ENCODE data around the gene MYH13.

MYH13 gene

DNA sequence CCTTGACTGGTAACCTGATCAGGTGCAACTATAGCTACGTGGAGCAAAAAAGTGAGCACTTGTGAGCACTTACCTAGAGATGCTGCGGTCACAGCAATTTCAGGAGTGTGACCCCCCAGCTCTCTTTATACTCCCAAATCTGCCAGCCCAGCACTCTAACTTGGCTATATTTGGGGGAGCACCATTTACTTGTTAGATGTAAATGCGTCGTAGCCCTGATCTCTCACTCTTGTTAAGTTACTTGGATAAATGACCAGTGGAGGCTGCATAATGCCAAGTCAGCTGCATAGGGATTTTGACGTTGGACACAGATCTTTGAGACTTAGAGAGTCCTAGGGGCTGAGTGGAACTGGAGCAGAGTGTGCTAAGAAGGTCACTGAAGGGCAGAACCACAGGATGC lies at the start of gene MYH13:
MYH13 (minus strand) TSS at position 101 of the 400 bp plus-strand sequence. CDS start 8,476 bp downstream, outside the sequence.
- no peak for DNase-seq (ENCODE audit: low read depth)

DNA sequence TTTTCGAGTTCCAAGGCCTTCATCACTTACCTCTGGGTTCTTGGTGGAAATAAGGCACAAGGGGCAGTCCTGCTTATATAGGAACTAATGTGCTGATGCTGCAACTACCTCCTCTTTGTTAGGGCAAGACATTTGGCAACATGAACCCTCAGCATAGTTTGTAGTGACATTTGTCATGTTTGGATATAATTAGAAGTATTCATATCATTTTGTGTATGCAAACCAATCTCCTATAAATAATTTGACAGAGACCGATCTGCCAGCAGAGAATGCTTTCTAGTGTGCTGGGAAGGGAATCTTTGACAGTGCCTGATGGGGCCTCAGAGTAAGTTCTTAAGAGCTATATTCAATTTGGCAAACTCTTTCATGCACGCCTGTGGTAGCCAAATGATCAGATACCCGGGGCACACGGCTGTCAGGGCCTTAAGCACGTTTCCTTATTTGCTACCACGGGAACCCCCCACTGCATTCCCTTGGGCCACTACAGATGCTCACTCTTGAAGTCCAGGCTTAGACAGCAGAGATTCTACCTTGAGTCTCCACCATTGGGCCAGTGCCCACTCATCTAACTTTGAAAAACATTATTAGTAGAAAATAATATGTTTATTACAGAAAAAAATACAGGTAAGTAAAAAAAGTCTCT lies 49.2 kb upstream of the MYH13 start, which contains the start of gene MYH8:
MYH8 (minus strand) TSS at position 51 of the 643 bp plus-strand sequence. CDS start 1,723 bp downstream, outside the sequence.
- DNase-seq (ENCODE audit: low read depth) = no peak

- DNase-seq (ENCODE audit: low read depth) = no peak
These were observed 48.4 kb upstream of the MYH13 start for GRCh38 chr17:10421211-10421610.

GRCh38 chr17:10420811-10421210 lies 48.0 kb upstream of the MYH13 start:
- DNase-seq (ENCODE audit: low read depth) = no peak

- DNase-seq (ENCODE audit: low read depth) = no peak
These were observed 44.6 kb upstream of the MYH13 start for GRCh38 chr17:10417431-10417830.

DNA sequence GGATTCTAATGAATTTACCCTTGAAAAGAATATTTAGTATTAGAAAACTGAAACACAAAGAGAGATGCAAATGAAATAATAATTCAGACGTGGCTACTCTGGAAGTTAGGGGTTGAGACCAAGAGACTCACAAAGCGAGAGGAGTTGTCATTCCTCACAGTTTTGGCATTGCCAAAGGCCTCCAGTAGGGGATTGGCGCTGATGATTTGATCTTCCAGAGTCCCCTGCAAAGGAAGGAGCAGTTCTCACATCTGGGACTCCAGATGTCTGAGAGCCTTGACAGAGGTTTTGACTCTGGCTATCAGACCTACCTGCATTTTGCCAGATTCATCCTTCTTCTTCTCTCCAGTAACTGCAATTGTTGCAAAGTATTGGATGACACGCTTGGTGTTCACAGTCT lies 42.4 kb upstream of the MYH13 start:
- DNase-seq (ENCODE audit: low read depth) = no peak

DNA sequence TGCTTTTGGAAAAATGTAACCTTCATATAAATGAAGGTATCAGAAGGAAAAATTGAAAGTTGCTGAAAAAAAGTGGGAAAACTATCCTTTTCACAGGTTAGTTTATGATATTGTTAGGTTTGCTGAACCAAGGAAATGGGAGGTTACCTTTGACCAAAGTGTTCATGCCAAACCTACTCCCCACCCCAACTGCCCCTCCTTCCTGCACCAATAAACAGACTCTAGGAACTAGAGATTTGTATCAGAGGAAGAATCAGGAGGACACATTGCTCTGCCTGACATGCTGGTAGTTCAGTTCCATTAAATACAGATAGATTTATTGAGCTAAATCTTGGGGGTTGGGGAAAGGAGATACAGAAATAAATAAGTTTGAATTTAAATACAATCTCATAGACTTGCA lies 30.8 kb upstream of the MYH13 start:
- DNase-seq (ENCODE audit: low read depth) = no peak

DNA sequence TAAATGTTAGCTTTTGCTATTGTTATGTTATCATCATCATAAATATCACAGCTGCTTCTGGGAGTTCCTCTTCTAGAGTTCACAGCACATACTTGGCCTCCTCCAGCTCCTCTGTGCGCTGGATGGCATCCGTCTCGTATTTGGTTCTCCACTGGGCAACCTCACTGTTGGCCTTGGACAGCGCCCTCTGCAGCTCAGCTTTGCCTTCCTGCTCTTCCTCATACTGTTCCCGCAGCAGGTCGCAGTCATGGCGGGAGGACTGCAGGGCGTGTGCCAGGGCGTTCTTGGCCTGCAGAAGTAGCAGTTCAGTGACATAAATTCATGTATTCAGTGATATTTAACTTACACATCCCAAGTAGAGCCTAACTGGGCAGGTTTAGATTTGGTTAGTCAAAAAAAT lies 25.5 kb upstream of the MYH13 start:
- DNase-seq (ENCODE audit: low read depth) = no peak

GRCh38 chr17:10396524-10397163 lies 23.8 kb upstream of the MYH13 start:
- no peak for DNase-seq (ENCODE audit: low read depth)

DNA sequence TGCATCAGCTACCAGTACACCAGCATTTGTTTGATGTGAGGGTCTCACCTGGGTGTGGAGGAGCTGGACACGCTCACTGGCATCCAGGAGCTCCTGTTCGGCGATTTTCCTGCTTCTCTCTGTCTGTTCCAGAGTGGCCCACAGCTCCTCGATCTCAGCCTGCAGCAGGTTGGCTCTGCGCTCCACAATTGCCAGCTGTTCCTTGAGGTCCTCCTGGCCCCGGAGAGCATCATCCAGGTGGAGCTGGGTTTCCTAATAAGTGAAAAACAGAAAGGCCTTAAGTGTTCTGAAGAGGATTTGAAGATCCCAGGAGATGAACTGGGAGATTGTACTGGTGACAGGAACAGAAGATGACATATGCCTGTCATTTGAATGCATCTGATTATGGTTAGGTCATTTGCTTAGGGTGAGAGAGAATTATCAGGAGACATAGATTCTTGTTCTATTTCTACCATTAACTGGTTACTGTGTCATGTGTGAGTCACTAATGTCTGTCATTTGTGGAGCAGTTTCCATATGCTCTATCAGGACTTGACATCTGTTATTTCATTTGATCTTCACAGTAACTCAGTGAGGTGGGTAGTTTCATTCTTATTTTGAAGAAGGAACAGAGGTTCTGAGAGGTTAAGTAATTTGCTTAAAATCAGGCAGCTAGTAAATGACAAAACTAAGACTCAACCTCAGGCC lies 21.5 kb upstream of the MYH13 start:
- no peak for DNase-seq (ENCODE audit: low read depth)

GRCh38 chr17:10392880-10393279 lies 20.1 kb upstream of the MYH13 start:
- DNase-seq (ENCODE audit: low read depth) = no peak

- no peak for DNase-seq (ENCODE audit: low read depth)
These were observed 13.1 kb upstream of the MYH13 start for GRCh38 chr17:10385871-10386270.

DNA sequence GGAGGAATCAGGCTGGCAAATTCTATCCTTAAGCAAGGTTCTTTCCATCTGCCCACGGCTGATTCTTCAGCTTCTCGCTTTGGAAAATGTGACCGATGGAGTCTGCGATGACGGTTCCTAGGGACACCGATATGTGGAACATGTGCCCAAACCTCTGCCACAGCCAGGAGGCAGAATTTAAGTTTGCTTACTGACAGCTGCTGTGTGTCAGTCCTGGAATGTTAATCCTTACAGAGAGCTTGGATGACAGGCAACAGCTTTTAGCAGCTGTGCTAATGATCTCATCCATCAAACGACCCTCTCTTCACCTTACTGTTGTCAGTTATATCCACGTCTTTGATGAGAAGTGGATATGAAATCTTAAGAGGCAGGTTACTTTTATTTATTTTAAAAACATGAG lies 11.4 kb upstream of the MYH13 start:
- DNase-seq (ENCODE audit: low read depth) = no peak

DNA sequence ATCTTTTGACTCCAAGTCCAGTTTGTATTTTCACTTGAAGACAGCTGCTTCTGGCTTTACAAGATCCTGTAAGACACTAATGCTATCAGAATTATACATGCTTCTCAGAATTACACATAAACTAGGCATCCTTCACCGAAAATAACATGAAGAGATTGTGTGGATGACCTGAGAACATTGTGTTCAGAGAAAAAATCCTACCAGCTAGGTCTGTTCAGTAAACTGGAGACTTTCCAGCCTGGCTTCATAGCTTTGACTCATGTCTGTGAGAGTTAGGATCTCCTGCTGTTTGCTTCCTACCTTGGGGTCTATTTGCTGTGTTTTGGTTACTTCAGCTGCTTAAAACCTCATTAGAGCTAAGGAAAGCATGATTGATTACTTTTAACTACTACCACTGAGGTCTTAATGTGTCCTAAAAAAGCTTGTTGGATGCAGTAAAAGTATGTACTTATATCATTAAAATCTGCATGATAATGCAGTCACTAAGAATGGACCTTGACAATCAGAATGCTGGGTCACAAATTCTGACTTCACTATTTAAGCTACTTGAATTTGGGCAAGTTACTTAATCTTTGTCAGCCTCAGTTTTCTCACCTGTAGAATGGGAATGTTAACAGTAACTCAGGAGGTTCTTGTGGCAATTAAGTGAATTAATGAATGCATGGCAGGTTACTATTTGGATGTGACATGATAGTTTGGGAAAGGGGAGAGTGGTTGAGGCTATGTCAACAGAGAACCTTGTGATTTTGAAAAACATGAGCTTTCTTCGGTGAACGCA lies 8.0 kb upstream of the MYH13 start:
- DNase-seq (ENCODE audit: low read depth) = no peak

- no peak for DNase-seq (ENCODE audit: low read depth)
These were observed 2.7 kb downstream of the MYH13 start for GRCh38 chr17:10370016-10370608.

DNA sequence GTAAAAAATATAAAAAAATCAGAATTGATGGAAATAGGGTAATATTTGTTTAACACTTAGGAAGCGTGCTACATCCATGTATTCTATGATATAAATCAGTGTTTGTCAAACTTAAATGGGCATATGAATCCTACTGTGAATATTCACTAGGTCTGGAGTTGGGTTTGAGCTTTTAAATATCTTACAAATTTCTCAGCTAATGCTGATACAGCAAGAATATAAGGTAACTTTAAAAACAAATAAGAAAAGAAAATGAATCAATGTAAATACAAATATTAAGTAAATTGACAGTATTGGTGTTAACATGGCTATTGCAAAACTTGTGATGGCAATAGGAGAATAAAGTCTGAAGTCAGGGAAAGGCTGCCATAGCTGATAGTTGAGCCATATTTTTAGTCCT lies 3.6 kb downstream of the MYH13 start:
- no peak for DNase-seq (ENCODE audit: low read depth)

DNA sequence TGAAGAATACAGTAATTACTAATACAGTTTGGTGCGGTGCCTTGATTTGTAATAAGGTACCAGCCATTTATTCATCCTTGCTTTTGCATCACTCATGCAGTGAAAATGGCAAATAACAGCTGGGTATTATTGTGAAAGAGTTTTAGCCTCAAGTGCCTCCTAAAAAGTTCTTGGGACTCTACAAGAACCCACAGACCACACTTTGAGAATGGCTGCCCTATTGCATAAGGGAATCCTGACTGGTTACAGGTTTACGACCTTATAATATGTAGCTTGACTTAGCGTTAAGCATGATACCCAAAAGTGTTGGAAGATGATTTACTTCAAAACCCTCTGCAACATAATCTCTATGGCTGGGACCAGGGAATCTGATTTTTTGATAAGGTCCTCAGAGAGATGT lies 4.2 kb downstream of the MYH13 start:
- no peak for DNase-seq (ENCODE audit: low read depth)

DNA sequence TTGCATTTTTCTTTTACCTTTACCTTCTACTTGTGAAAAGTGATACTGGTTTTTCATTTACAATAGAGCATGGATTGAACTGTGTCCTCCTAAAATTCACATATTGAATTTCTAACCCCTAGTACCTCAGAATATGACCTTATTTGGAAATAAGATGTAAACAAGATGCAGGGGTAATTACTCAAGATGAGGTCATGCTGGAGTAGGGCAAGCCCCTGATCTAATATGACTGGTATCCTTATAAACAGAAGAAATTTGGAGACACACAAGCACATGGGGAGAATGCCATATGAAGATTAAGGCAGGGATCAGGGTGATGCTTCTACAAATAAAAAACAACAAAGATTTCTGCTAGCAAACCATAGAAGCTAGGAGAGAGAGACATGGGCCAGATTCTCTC lies 12.2 kb downstream of the MYH13 start:
- no peak for DNase-seq (ENCODE audit: low read depth)

GRCh38 chr17:10357768-10358167 lies 15.0 kb downstream of the MYH13 start:
- no peak for DNase-seq (ENCODE audit: low read depth)

DNA sequence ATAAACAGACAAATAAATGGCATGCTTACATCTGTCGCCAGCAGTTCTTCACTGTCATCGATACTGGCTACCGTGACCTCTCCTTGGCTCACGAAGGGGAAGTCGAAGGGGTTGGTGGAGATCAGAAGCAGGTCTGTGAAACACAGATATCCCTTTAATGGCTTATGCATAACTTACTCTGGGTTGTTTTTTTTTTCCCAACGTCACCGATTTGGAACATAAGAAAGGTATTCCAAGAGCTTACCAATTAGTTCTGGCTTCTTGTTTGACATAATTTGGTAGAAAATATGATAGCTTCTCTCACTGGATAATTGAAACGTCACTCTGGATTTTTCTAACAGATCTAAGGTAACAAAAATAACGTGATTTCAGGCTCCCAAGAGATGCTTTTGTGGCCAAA lies 18.2 kb downstream of the MYH13 start:
- no peak for DNase-seq (ENCODE audit: low read depth)

DNA sequence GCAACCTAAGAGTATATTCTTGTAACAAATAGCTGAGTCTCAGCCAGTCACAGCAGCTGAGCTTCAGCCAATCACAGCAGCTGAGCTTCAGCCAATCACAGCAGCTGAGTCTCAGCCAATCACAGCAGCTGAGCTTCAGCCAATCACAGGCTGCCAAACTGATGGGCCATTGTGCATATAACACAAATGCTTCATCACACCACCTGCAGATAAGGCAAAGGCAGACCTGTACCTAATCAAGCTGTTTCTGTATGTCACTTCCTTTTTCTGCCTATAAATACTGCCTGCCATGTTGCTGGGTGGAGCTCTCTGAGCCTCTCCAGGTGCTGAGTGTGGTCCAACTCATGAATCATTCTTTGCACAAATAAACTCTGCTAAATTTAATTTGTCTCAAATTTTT lies 19.9 kb downstream of the MYH13 start:
- no peak for DNase-seq (ENCODE audit: low read depth)

DNA sequence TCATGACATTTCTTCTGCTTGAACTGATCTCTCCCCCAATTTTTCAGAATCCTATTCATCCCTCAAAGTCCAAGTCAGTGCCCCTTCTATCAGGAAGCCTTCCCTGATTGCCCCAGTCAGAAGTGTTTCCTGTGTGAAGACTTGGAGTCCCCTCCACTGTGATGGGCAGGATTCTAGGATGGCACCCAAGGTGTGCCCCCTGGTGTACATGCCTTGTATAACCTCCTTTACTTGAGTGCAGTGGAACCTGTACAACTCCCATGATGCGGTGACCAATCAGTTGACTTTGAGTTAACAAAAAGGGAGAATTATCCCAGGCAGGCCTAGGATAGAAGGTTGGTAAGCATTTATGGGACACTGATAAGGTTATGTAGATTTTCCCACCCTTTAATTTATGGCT lies 23.4 kb downstream of the MYH13 start:
- no peak for DNase-seq (ENCODE audit: low read depth)
